HEK293T (cell line): Measurements from ENCODE around the gene NOVA2.

Source experiments
- CTCF ChIA-PET: fragments of 350-600 bp; formaldehyde crosslinking; extraction: SDS; loops from one replicate; lab custom pipeline; 2021; ENCODE audit warnings: antibody characterized with exemption, inconsistent platforms; lab: Yijun Ruan, JAX
- POLR2A ChIA-PET: fragments of 350-600 bp; formaldehyde crosslinking; extraction: SDS; loops from one replicate; lab custom pipeline; 2020; ENCODE audit warnings: antibody characterized with exemption, inconsistent platforms; lab: Yijun Ruan, JAX
- DNase-seq: peaks from one replicate; pipeline ENCODE4 v3.0.0; 2012; ENCODE audit warnings: mixed read lengths; ENCODE audit errors: extremely low spot score
- ARNT ChIP-seq: fragments of 450-650 bp; IDR thresholded peaks from 2 replicates; pipeline ENCODE4 v1.6.1; 2017; ENCODE audit warnings: mild to moderate bottlenecking
- BHLHE40 ChIP-seq: fragments of 450-650 bp; IDR thresholded peaks from 2 replicates; pipeline ENCODE4 v1.6.1; 2016; ENCODE audit warnings: mild to moderate bottlenecking, moderate library complexity, borderline replicate concordance
- CTBP1 ChIP-seq: fragments of 450-650 bp; IDR thresholded peaks from 2 replicates; pipeline ENCODE4 v1.6.1; 2016; ENCODE audit warnings: borderline replicate concordance
- ELF4 ChIP-seq: fragments of 450-650 bp; IDR thresholded peaks from 2 replicates; pipeline ENCODE4 v1.6.1; 2017; ENCODE audit warnings: antibody characterized with exemption
- FOXA1 ChIP-seq: fragments of 450-650 bp; IDR thresholded peaks from 2 replicates; pipeline ENCODE4 v1.6.1; 2016; ENCODE audit warnings: mild to moderate bottlenecking
- FOXK2 ChIP-seq: fragments of 450-650 bp; IDR thresholded peaks from 2 replicates; pipeline ENCODE4 v1.6.1; 2016; ENCODE audit warnings: mild to moderate bottlenecking
- FOXM1 ChIP-seq: fragments of 450-650 bp; IDR thresholded peaks from 2 replicates; pipeline ENCODE4 v1.6.1; 2017; ENCODE audit warnings: mild to moderate bottlenecking, borderline replicate concordance
- HDGF ChIP-seq: fragments of 450-650 bp; IDR thresholded peaks from 2 replicates; pipeline ENCODE4 v1.6.1; 2017; ENCODE audit warnings: antibody characterized with exemption, borderline replicate concordance
- L3MBTL2 ChIP-seq: fragments of 450-650 bp; conservative IDR thresholded peaks from 2 replicates; pipeline ENCODE4 v1.6.1; 2016; ENCODE audit warnings: mild to moderate bottlenecking
- LEF1 ChIP-seq: fragments of 450-650 bp; IDR thresholded peaks from 2 replicates; pipeline ENCODE4 v1.6.1; 2017; ENCODE audit warnings: mild to moderate bottlenecking, borderline replicate concordance
- NFRKB ChIP-seq: fragments of 450-650 bp; IDR thresholded peaks from 2 replicates; pipeline ENCODE4 v1.6.1; 2016; ENCODE audit warnings: mild to moderate bottlenecking, moderate library complexity
- PKNOX1 ChIP-seq: fragments of 450-650 bp; IDR thresholded peaks from 2 replicates; pipeline ENCODE4 v1.6.1; 2016
- SP1 ChIP-seq: fragments of 450-650 bp; IDR thresholded peaks from 2 replicates; pipeline ENCODE4 v1.6.1; 2017
- SUZ12 ChIP-seq: fragments of 450-650 bp; IDR thresholded peaks from 2 replicates; pipeline ENCODE4 v1.6.1; 2016; ENCODE audit warnings: mild to moderate bottlenecking
- TARDBP ChIP-seq: fragments of 450-650 bp; IDR thresholded peaks from 2 replicates; pipeline ENCODE4 v1.6.1; 2016
- ZNF384 ChIP-seq: fragments of 450-650 bp; IDR thresholded peaks from 2 replicates; pipeline ENCODE4 v1.6.1; 2016

The NOVA2 gene

GRCh38 chr19:45973553-45974338 is at the start of gene NOVA2:
NOVA2 (minus strand) TSS chr19:45973865; CDS start chr19:45973351, 514 bp downstream.
- ChIA-PET POLR2A (interaction anchor here (0.8 to 5.5 kb wide), 4 partner anchors 10 to 71 kb away, joined by 3 to 42 read pairs (median 5); partner anchors contain the start of genes CCDC61 and MYPOP), CTCF (no interaction called here)
- no peak for TF ChIP-seq BHLHE40
- no peak for TF ChIP-seq FOXM1
- no peak for TF ChIP-seq FOXA1
- peak; percentile 99 for DNase-seq

GRCh38 chr19:46023311-46023779 is 49.7 kb upstream of the NOVA2 start:
- DNase-seq: no peak

GRCh38 chr19:46022431-46023310 is 49.0 kb upstream of the NOVA2 start, which contains the start of gene PGLYRP1:
PGLYRP1 (minus strand) TSS chr19:46023053; CDS start chr19:46023021, 32 bp downstream.
- ChIA-PET CTCF (no interaction called here), POLR2A (no interaction called here)
- TF ChIP-seq FOXA1 (no peak), SUZ12 (no peak), ARNT (no peak), HDGF (no peak), ELF4 (no peak), L3MBTL2 (no peak), ZNF384 (no peak), FOXK2 (no peak), NFRKB (no peak), SP1 (no peak)
- no peak for DNase-seq

More at GRCh38 chr19:46023311-46023779, 49.7 kb upstream of the NOVA2 start:
- TF ChIP-seq FOXK2 (no peak), ZNF384 (no peak), LEF1 (no peak), CTBP1 (no peak), FOXM1 (no peak), NFRKB (no peak), PKNOX1 (no peak), FOXA1 (no peak), SP1 (no peak), SUZ12 (no peak), HDGF (no peak), ARNT (no peak)
- POLR2A ChIA-PET: no interaction called here
- CTCF ChIA-PET: interaction anchor here (0.6 kb wide), 1 partner anchor 18 kb away, joined by 4 read pairs; no protein-coding TSS in a partner anchor

GRCh38 chr19:46022061-46022430 is 48.4 kb upstream of the NOVA2 start:
- ChIA-PET POLR2A (no interaction called here), CTCF (no interaction called here)
- TF ChIP-seq ELF4 (no peak), TARDBP (no peak), BHLHE40 (no peak), NFRKB (no peak), SP1 (no peak), ARNT (no peak), FOXA1 (no peak), FOXM1 (no peak), CTBP1 (no peak), FOXK2 (no peak), HDGF (no peak), ZNF384 (no peak), L3MBTL2 (no peak), LEF1 (no peak), SUZ12 (no peak), PKNOX1 (no peak)
- no peak for DNase-seq

- CTCF ChIA-PET: interaction anchor here (0.7 to 1.3 kb wide), 2 partner anchors 7 to 56 kb away, joined by 3 to 8 read pairs; no protein-coding TSS in a partner anchor
- POLR2A ChIA-PET: no interaction called here
- TF ChIP-seq SUZ12: no peak
- TF ChIP-seq CTBP1: no peak
- TF ChIP-seq FOXK2: no peak
- no peak for TF ChIP-seq TARDBP
- no peak for TF ChIP-seq FOXA1
- no peak for TF ChIP-seq NFRKB
- no peak for TF ChIP-seq ELF4
- no peak for TF ChIP-seq HDGF
- TF ChIP-seq L3MBTL2: no peak
- DNase-seq: no peak
Measured at GRCh38 chr19:46021531-46022041, 47.9 kb upstream of the NOVA2 start.

GRCh38 chr19:46020819-46021125 is 47.1 kb upstream of the NOVA2 start:
- no peak for DNase-seq
- ChIA-PET CTCF (interaction anchor here (1.3 kb wide), 1 partner anchor 8 kb away, joined by 8 read pairs; no protein-coding TSS in a partner anchor), POLR2A (no interaction called here)
- no peak for TF ChIP-seq SUZ12
- no peak for TF ChIP-seq ELF4
